Left renal cortex interstitium (tissue), 4 donors: Measurements from ENCODE around the gene ZNF519. TPM values are rescaled to one million over a fixed set of nuclear protein-coding genes. Genes with fewer than 3 reads are reported as not detected.
"Not testable (repeated sequence)": the region's sequence is repeated elsewhere in the genome, so short reads cannot be mapped to it uniquely, and the experiment has no call there.

Experiments
- DNase-seq, 4 donors: peaks; one replicate each; pipeline ENCODE4 v3.0.0-alpha.2; 2013; ENCODE audit warnings: low read depth in 4 of 4, low spot score in 2 of 4, missing footprints in 1 of 4
- polyA plus RNA-seq, 4 donors: library from polyadenylated mRNA; unstranded; fragments of 120-200 nt; gene quantifications; one replicate each; pipeline ENCODE4 v1.2.1, GENCODE V29; 2013; ENCODE audit not compliant: insufficient read length in 4 of 4

The ZNF519 gene
- polyA plus RNA-seq, 4 donors: 9.4 to 18.2 (median 13.6) TPM

DNA sequence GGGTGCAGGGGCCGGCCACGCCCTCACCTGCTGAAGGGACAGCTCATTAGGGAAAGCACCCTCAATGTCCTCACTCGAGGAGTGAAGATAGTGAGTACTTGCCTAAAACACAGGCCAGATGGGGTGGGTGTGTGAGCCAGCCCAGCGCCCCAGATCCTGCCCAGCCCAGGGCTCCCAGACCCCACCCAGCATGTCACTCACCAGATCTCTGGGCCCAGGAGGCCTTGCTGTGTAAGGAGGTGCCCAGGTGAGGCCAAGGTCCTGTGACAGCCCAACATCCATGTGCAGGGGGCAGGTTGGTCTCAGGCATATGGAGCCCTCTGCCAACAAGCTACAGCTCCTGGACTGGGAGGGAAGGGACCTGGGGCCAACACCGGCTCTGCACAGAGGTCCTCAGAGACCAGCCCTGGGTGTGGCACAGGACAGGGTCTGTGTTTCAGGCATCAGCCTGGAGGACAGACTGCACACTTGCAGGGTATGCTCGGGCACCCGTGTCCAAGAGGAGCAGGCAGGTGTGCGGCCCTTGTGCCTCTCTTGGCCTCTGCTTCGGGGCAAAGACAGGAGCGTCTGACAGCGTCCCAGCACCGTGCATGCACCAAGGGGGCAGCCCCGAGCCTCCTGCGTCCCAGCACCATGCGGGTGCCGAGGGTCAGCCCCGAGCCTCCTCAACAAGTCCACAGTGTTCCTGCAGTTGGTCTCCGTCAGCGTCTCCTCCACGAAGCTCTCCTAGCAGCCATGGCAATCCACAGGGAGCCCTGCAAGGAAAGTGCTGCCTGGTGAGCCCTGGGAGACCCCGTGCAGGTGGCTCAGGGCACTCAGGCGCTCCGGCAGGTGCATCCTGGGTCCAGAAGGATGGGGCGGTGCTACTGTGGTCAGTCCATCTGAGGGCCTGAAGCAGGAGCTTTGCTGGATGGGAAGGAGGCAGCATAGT, 16.0 kb upstream of the ZNF519 start:
- DNase-seq: not testable (repeated sequence)

DNA sequence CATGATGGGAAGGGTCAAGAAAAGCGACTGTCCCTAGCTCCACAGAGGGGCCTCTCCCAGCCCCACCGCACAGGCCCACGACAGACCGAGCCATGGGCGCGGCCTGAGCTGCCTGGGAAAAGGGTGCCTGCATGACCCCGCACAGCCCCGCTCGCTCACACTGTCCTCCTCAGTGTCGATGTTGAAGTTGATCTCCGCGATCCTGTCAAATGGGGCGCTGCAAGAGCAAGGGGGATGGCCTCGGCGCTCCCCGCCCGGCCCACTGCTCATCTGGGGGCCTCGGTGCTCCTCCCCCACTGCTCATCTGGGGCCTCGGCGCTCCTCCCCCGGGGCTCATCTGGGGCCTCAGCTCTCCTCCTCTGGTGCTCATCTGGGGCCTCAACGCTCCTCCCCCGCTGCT, 14.5 kb upstream of the ZNF519 start:
- not testable (repeated sequence) for DNase-seq

DNA sequence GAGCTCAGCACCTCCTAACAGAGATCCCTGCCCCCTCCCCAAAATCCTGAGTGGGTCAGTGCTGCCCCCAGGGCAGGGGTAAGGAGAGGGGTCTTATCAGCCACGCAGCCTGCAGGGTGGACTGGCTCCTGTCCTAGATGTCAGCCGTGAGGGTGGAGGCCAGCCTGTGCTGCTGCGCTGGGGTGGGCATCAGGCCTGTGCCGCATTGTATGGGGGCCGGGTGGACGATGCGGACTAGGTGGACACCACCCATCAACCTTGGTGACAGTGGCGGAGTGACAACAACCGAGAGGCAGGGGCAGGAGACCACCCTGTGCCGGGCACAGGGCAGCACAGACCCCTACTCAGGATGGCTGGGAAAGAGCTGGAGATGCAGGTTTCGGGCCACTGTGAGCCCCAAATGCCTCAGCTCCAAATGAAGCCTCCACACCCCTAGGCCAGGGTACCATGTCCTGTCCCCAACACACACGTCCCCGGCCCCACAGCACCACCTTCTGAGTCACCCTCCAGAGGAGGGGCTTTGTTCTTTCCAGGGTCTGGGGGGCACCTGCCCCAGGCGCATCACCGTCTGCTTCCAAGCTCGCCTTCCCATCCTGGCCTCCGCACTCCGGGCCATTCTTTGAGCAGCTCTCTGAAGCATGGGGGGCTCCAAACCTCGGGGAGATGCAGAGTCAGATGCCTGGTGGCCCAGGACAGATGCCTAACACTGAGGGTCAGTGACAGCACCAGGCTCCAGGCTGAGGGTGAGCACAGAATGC, 13.5 kb upstream of the ZNF519 start:
- DNase-seq: not testable (repeated sequence)

DNA sequence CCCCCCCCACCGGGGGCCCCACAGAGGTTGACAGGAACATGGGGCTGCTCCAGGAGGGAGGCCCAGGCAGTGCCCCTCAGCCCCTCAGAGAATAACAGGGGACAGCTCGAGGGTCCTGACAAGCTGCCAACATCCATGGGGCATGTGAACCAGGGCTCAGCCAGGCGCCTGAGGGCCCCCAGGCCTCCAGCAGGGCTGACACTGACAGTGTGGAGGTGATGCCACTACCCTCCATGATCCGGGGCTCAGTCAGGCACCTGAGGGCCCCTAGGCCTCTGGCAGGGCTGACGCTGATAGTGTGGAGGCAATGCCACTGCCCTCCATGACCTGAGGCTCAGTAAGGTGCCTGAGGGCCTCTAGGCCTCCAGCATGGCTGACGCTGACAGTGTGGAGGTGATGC, 12.8 kb upstream of the ZNF519 start:
- not testable (repeated sequence) for DNase-seq

DNA sequence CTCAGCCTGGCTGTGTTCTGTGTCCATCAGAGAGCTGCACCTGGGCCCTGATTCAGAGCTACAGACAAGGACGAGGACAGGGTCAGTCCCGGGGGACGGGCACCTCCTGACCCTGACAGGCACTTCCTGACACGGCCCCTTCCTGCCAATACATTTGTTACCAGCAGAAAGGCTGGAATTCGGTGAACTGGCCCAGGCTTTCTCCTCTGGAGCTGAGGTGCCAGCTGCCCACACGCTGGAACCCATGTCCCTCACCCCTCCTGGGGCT, 12.3 kb upstream of the ZNF519 start:
- no peak for DNase-seq

DNA sequence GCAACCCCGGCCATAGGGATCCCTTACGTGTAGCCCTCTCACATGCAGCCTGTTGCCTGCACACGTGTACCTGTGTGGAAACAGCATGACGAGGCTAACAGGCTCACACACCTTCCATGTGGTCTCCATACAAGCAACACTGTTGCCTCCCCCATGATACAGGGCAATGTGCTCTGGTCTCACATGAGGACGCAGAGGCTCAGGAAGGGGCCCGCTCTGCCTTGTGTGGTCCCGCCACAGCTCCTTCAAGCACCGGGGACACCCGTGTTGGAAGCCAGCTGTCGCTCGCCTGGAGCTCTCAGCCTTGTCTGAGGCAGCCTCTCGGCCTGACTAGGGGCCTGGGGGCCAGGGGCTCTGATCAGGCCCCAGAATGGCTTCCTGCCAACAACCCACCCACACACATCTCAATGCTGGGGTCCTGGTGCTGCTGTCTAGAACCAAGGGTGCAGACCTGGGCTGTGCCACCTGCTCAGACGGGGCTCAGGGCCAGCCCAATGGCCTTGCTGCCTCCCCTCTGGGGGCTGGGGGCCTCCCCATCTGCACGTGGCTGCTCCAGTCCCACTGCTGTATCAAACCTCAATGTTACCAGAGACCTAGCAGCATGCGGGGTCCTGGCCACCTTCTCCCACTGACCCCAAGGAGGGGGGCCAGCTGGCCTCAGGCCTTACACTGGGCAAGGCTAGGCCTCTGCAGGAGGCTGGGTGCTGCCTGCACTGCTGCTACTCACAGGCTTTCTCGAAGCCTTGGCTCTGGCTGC, 11.8 kb upstream of the ZNF519 start:
- not testable (repeated sequence) for DNase-seq

DNA sequence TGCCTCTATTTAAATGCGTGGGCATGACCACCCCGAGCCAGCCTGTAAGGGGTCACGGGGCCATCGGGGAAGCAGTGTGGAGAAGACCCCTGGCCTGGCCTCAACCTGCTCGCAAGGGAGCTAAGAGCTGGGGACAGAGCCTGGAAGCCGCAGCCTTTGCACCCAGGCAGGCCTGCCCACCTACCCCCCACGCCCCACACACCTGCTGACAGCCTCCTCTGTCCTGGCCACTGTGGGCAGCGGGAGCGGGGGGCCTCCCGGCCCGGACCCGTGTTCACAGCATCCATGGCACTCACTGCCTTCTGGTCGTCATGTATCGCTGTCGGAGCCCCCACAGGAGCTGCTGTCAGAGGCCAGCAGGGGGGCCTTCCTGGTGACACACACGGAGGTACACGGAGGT, 11.2 kb upstream of the ZNF519 start:
- not testable (repeated sequence) for DNase-seq

DNA sequence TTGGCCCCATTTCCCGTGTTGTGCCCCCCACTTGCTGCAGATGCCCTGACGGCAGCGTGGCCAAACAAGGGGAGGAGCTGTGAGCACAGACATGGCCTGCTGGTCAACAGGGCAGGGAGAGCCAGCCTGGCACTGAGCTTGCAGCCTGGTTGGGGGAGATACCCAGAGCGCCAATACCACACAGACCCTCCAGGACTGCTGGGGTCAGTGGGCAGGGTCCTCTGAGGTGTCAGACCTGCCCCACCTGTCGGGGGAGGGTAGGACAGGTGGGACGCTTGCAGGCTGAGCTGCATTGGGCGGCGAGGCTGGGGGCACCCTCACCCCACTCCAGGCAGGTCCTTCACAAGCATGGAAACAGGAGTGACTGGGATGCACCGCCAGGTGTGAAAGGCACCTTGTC, 9.9 kb upstream of the ZNF519 start:
- DNase-seq: not testable (repeated sequence)

DNA sequence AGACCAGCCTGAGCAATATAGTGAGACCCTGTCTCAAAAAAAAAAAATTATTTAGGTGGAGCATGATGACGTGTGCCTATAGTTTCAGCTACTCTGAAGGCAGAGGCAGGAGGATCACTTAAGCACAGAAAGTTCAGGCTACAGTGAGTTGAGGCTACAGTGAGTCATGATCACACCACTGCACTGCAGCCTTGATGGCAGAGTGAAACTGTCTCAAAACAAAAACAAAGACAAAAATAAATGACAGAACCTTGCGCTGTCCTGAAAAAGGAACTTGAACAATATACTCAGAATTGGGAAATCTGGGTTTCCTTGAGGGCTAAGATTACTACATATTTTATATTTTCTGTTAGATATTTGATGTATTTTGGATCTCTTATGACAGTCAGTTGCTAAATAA, 7.3 kb upstream of the ZNF519 start:
- not testable (repeated sequence) for DNase-seq

DNA sequence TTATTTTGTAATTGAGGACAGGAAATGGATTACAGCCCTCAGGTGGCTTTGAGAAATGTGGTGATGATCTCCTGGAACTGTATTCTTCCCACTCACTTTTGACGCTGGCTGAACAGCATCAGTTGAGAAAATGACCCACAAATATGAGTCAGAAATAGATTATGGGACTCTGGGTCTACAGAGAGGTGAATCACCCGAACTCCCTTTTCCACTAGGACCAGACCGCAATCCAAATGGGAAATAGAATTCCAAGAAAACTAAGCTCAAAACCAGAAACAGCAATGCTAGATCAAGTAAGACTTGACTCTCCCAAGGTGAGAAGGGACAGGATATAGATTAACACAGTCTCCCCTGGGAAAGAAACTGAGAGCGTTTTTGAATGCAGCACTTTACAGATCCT, 5.7 kb upstream of the ZNF519 start:
- DNase-seq: not testable (repeated sequence)

DNA sequence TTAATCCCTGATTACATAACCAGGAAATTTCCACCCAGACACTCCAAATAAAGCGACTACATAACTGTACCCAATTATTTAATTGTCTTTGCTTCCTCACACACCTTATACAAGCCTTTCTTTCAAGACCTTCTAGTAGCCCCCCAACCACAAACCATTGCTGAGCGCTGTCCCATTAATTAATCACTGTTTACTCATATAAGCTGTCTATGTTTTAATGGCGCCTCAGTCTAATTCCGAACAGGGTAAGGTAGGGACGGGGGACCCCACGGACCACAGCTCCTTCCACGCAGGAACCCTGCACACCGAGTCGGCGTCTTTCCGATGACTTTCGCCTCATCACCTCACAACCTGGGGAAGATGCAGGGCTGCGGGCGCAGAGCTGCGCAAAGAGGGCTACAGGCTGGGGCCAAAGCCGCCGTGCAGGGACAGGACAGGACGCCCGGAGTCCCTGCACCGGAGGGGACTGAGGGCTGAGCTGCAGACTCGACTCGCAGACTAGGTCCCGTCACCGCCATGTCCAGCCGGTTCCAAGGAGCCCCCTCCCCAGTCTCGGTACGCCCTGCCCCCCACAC, 452 bp downstream of the ZNF519 start:
- not testable (repeated sequence) for DNase-seq

DNA sequence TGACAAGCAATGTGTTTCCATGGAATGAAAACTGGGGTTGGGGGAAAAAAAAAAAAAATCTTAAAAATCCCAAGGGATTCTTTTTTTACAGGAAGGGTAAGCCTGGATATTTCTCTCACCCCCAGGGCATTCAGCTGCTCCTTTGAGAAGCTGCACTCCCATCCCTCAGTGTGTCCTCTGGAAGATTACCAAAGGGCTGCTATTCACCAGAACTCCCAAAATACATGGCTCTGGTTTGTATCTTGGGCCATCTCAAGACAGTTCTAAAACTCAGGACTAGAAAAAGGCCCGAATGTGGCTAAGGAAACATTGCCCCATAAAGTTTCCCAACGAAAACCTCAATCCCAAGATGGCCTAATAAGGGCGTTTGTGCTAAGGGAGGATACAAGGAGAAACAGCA, 1.4 kb downstream of the ZNF519 start:
- DNase-seq: not testable (repeated sequence)

DNA sequence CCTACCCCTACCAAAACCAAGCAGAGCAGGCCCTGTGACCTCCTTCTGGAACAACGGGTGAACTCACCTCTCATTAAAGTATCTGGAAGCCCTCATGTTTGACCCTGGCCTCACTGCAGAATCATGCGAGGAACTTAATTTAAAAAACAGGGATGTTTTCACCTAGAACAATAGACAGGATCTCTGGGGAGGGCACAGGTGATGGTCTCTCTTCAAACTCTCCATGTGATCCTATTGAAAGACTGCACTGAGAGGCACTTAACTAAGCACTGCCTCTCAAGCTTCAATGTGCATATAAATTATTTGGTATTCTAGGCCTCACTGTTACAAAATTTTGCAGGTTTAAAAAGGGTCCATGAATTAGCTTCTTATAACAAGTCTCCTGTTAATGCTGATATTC, 7.5 kb downstream of the ZNF519 start:
- DNase-seq: no peak

DNA sequence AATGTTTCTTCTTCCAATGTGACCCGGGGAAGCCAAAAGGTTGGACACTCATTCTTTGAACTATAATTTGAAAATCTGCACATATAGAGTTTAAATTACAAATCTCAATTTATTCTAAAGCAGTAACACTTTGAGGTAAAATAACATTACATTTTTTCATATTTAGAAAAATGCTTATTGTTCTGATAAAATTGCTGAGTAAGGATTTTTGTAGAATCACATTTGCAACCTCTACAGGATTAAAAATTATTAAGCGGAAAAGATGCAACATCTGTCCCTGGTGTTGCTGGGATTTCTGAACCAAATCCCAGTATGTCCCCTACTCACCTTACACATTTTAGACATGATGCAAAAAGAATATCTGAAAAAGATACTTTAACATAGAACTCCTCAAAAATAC, 10.1 kb downstream of the ZNF519 start:
- DNase-seq: no peak

DNA sequence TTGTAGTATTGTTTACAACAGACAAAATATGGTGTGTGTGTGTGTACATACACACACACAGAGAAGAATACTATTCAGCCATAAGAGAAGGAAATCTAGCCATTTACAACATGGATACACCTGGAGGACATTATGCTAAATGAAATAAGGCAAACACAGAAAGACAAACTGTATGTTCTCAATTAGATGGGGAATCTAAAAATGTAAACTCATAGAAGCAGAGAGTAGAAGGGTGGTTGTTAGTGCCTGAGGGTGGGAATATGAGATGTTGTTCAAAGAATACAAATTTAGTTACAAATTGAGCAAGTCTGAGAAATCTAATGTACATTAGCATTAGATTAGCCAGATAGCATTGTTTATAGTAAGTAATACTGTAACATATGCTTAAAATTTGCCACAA, 11.3 kb downstream of the ZNF519 start:
- no peak for DNase-seq

DNA sequence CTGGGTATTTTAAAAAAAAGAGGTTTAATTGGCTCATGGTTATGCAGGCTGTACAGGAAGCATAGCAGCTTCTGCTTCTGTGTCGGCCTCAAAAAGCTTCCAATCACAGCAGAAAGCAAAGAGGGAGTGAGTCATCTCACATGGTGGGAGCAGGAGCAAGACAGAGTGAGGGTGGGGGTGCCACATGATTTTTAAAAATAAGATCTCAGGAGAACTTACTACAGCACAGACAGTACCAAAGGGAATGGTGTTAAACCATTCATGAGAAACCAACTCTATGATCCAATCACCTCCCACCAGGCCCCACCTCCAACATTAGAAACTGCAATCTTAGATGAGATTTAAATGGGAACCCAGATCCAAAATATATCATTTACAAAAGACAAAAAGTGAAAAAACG, 14.6 kb downstream of the ZNF519 start:
- no peak for DNase-seq

DNA sequence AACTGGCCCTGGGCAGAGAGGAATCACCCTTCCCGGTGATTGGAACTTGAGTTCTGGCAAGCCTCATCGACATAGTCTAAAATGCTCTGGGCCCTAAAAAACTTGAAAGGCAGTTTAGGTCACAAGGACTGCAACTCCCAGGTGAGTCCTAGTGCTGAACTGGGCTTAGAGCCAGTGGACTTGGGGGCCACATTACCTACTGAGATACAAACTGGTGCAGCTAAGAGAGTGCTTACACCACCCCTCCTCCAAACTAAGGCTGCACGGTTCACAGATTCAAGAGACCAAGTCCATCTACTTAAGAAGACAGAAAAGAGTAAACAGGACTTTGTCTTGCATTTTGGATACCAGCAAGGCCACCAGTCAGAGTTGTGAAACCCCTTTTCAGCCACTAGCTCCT, 25.3 kb downstream of the ZNF519 start:
- DNase-seq: no peak

DNA sequence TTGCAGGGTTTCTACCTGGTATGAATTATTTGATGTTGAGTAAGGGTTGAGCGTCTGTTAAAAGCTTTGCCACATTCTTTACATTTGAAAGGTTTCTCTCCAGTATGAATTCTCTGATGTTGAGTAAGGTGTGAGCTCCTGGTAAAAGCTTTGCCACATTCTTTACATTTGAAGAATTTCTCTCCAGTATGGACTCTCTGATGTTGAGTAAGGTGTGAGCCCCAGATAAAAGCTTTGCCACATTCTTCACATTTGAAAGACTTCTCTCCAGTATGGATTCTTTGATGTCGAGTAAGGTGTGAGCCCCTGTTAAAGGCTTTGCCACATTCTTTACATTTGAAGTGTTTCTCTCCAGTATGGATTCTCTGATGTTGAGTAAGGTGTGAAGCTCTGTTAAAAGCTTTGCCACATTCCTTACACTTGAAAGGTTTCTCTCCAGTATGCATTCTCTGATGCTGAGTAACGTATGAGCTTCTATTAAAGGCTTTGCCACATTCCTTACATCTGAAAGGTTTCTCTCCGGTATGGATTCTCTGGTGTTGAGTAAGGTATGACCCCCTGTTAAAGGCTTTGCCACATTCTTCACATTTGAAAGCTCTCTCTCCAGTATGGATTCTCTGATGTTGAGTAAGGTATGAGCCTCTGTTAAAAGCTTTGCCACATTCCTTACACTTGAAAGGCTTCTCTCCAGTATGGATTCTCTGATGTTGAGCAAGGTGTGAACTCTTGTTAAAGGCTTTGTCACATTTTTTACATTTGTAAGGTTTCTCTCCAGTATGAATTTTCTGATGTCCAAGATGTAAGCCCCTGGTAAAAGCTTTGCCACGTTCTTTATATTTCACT, 27.1 kb downstream of the ZNF519 start:
- DNase-seq: no peak

DNA sequence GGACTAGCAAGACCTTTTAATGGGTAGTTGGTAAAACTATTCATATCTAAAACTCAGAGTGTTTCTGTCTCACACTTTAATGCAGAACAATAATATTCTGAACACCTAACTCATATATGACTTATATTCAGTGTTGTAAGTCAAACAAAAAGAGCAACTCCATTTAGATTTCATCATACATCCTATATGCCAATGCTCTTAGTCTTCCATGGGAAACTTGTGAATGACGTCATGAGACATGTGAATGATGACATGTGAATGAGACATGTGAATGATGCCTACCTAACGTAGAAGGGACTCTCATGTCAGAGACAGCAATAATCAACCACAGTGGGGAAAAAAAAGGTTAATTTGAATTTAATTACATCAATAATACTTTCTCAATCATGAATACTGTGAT, 28.0 kb downstream of the ZNF519 start:
- no peak for DNase-seq
